HL-60 (cell line): ENCODE data around the gene RYR2.

Experiments
- POLR2AphosphoS5 ChIP-seq: IDR thresholded peaks from 2 replicates; pipeline ENCODE4 v1.6.1; 2012; ENCODE audit warnings: low read depth
- TF ChIP-seq, protein P1 (sequence below): IDR thresholded peaks from one replicate; pipeline ENCODE4 v1.5.1; 2011; ENCODE audit warnings: low read length, control low read depth, inconsistent platforms; ENCODE audit not compliant: insufficient read depth
- TF ChIP-seq, protein P2 (sequence below): IDR thresholded peaks from 2 replicates; pipeline ENCODE4 v1.6.1; 2012; ENCODE audit warnings: low read depth; ENCODE audit not compliant: insufficient replicate concordance

DNA sequence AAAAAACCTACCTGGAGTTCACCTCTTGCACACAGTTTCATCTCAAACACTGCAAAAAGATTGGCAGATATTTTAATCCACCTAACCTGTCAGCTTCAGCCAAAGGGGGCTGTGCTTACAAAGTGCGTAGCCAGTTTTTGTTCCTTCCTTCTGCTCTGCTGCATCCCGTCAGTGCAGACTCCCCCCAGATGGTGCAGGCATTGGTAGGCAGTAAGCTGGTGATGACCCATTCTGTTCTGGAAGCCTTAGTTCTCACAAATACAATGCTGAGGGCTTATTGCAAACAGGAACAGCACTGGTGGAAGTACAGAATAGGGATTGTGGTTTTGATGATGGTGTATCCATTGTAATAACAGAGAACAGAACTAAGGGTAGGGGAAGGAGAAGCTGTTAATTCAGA, 239.5 kb downstream of the RYR2 start:
- TF ChIP-seq, protein P1, sequence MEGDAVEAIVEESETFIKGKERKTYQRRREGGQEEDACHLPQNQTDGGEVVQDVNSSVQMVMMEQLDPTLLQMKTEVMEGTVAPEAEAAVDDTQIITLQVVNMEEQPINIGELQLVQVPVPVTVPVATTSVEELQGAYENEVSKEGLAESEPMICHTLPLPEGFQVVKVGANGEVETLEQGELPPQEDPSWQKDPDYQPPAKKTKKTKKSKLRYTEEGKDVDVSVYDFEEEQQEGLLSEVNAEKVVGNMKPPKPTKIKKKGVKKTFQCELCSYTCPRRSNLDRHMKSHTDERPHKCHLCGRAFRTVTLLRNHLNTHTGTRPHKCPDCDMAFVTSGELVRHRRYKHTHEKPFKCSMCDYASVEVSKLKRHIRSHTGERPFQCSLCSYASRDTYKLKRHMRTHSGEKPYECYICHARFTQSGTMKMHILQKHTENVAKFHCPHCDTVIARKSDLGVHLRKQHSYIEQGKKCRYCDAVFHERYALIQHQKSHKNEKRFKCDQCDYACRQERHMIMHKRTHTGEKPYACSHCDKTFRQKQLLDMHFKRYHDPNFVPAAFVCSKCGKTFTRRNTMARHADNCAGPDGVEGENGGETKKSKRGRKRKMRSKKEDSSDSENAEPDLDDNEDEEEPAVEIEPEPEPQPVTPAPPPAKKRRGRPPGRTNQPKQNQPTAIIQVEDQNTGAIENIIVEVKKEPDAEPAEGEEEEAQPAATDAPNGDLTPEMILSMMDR: no peak
- no peak for TF ChIP-seq POLR2AphosphoS5
- TF ChIP-seq, protein P2, sequence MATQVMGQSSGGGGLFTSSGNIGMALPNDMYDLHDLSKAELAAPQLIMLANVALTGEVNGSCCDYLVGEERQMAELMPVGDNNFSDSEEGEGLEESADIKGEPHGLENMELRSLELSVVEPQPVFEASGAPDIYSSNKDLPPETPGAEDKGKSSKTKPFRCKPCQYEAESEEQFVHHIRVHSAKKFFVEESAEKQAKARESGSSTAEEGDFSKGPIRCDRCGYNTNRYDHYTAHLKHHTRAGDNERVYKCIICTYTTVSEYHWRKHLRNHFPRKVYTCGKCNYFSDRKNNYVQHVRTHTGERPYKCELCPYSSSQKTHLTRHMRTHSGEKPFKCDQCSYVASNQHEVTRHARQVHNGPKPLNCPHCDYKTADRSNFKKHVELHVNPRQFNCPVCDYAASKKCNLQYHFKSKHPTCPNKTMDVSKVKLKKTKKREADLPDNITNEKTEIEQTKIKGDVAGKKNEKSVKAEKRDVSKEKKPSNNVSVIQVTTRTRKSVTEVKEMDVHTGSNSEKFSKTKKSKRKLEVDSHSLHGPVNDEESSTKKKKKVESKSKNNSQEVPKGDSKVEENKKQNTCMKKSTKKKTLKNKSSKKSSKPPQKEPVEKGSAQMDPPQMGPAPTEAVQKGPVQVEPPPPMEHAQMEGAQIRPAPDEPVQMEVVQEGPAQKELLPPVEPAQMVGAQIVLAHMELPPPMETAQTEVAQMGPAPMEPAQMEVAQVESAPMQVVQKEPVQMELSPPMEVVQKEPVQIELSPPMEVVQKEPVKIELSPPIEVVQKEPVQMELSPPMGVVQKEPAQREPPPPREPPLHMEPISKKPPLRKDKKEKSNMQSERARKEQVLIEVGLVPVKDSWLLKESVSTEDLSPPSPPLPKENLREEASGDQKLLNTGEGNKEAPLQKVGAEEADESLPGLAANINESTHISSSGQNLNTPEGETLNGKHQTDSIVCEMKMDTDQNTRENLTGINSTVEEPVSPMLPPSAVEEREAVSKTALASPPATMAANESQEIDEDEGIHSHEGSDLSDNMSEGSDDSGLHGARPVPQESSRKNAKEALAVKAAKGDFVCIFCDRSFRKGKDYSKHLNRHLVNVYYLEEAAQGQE: no peak
